NCI-H748 (cell line): ENCODE results near the gene STX8.

Experiments used
- DNase-seq: peaks from one replicate; lab custom pipeline; 2025; ENCODE audit not compliant: unreplicated experiment; lab: John Stamatoyannopoulos, UW

Gene STX8

DNA sequence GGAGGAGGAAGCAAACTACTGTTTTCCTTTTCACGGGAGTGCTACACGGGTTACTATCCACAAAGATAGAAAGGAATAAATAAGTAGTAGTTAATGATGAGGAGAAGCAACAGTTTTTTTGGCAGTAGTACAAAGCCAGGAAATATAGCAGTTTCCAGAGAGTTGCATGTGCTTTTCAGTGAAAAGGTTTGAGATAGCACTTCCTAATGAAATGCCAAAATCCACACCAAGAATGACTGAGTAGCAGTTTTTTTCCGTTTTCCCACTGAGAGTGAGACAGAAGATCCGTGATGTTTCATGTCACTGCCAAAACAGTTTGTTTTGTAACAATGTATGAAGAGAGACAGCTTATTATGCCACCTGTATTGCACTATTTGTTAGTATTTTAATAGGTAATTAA lies 129.1 kb downstream of the STX8 start:
- DNase-seq, result no peak

DNA sequence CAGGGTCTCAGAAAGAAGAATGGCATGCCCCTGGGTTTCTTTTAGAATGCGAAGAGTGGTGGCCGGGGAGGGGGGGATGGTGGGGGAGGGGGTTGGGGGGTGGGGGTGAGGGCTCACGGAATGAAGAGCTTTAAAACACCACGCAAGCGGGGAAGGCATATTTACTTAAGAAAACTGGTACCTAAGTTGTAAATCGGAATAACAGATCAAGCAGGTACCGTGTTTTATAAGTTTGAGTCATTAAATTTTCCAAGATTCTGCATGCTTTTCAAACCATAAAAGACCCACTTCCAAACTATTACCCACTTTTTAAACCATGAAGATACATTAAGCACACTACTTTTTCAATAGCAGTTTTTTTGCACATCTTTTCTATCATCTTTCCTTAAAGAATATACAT lies 130.2 kb downstream of the STX8 start:
- DNase-seq, result no peak

DNA sequence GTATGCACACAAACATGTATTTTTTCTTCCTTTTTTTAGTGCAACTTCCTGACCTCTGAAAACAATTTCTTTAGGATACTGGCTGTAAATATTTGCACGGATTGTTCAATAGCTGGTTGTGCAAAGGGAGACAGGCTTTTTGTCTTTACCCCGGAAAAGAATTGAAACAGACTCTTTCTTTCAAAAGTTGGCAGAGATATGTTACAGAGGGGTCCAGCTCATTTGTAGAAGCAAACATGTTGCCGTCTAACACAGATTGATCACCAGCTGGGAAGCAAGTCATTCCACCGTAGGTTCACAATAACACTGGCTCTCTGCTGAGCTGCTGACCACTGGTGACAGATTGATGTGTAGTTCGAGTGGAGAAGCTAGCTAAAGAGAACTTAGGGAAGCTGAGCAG lies 130.9 kb downstream of the STX8 start:
- no peak for DNase-seq

DNA sequence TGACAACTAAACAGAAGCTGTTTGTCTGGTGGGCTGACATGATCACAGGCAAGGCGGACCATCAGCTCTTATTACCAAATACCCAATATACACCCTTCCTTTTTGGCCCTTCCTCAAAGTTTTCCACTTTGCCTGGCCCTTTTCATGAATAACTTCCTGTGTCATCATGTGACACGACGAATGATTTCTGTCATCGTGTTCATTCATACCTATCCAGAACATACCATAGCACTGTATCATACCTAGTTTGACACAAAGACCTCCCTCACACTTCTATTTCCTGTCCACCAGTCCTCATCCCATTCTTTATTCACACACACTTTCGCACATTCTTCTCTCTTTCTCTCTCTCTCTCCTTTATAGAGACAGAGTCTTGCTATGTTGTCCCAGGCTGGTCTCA lies 131.8 kb downstream of the STX8 start:
- DNase-seq, result no peak

DNA sequence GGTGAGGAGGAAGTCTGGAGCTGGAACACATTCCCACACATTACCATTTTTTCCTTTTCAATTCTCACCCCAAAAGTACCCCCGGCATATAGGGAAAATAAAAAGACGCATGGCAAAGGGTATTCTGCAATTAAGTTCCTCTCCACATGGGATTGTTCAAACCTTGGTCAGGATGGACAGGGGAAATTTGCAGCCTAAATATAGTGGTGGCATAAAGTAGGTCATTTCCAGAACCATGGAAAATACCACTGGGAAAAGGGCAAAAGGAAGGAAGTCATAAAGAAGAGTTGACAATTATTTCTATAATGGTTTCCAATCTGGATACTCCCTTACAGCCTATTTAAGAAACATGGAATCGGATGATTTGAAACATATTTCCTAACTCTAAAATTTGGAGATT lies 135.8 kb downstream of the STX8 start:
- DNase-seq, result no peak

DNA sequence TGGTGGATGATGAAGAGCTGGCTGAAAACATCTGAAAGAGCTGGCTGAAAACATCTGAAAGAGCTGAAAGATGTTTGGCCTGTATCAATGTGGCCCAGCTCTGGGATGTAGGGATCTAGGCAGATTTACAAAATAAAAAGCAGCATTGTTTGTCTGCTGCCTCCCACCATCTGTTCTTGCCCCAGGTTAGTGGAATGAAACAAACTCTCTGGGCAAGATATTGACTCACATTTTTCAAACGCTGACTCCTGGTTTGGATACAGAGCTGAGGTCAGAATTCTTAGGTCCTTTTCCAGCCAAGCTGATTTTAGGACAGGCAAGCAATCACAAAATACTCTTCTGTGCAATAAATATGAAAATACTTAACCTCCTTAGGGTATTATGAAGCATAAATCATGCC lies 139.0 kb downstream of the STX8 start:
- DNase-seq, result no peak

DNA sequence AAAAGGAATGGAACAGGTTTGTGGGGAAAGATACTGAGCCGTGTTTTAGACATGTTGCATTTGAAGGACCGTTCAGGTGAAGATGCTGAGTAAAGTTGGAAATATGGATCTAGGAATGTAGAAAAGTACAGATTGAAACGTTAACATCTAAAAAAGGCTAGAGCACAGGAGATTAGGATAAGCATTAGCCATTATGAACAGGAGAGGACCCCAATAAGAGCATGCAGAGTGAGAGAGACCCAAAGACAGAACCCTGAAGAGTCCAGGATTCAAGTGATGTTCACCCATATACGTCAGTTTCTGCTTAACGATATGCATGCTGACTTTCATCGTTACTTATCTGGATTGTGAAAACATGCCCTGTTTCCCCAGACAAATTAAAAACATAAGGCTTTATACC lies 140.5 kb downstream of the STX8 start:
- no peak for DNase-seq

DNA sequence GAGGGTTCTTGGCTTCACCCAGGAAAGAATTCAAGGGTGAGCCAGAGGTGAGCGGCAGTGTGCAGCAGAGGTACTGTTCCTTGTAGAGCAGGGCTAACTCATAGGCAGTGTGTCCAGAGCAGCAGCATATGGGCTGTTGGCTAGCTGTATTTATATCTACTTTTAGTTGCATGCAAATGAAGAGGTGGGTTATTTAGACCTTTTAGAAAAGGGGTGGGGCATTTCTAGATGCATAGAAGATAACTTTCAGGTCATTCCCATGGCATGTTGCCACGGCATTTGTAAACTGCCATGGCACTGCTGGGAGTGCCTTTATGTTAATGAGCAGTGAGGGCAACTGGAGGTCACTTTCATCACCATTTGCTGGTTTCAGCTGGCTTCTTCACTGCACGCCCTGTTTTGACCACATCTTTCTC lies 141.0 kb downstream of the STX8 start:
- DNase-seq, result no peak

DNA sequence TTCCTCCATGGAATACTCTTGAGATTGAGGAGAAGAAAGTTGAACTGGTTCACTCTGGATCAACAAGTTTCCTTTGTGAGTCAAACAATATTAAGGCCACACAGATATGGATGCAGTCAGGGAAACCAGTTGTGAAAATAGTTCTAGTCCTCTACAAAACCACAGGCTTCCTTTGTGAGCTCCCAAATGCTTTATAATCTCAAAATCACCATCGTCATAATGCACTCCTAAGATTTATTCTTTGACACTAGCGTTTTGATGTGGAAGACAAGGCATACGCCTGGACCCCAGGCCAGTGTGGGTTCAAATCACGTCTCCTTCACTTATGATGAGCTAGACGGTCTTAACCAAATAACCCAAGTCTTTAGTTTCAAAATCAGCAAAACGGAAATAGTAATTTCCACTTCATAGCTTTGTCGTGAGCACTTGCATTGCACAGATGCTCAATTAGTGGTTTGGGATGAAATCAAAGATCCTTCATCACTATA lies 142.6 kb downstream of the STX8 start:
- no peak for DNase-seq

DNA sequence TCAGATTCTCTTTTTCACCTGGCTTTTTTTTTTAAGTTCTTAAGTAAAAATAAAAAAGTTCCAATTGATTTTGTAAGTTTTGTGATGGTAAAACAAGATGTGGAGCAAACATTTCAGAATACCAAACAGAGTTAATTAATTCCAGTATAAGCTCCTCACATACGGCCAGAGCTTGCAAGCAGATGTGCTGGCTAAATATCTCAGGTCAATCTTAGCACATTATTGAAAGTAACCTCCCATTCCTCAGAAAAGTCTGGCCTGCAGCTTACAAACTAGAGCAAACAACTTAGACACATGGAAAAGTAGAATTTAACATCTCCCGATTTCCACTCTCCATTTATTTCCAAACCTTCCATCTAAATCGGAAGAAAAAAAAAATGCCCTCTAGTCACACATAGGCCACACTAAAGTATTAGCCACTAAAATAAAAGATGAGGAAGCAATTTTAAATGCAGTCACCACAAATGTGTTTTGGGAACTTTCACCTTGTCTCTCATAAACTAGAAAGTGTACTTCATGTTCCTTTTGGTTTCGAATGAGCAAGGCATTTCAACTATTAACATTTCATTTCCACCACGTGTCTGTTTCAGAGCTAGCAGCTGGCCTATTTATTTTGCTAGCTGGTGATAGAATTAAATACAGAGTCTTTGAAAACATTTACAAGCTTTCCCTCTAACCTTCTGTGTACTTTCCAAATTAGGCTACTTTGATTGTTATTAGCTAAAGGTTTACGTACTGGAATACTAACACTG lies 143.3 kb downstream of the STX8 start:
- DNase-seq, result no peak

DNA sequence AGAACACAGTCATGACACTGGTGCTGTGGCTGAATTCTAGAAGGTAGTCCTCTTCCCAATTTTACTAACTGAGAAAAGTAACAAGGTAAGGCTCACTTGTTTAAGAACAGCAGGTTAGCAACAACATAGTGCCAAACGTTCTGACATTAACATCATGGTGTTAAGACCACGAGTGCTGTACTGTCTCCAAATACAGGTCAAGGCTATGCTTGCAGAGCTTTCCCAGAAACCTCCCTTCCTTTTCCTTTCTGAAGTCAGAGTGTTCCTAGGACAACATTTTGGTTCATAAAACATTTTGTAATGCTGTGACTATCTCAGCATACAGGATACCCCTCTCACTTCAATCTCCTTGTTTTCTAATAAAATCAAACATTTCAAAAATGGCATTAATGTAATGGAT lies 144.0 kb downstream of the STX8 start:
- DNase-seq, result no peak

DNA sequence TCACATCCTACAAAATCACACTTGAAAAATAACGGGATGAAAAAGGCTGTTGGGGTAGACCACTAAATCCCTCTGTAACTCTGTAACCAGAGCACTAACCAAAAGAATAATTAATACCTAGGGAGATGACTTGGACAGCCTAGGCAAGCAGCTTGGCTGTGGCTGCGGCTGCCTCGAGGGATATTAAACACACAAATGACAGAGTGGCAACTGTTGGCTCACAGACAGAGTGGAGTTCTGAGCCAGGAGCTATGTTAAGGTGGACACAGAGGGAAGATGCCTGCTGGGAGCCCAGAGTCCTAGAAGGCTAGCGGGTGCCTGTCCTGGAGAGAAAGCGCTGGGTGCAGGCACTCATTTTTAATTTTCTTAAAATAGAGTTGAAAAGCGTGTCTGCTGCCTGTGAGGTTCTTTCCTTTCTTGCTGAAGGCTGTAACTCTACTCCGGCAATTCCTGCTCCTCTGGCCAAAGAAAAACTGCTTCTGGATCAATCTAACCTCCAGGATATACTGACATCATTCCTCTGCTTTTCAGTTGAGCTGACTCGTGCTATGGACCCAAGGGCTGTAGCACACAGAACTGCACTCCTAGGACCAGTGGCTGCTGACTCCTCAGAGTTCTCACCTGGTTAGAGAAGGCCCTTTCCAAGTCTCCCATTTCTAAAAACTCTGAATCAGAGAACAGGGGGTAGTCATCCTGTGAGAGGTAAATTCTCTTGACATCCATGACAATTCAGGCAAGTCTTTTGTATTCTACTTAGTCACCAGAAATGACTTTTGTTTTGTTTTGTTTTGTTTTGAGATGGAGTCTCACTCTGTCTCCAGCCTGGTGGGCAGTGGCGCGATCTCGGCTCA lies 147.9 kb downstream of the STX8 start:
- DNase-seq, result no peak

DNA sequence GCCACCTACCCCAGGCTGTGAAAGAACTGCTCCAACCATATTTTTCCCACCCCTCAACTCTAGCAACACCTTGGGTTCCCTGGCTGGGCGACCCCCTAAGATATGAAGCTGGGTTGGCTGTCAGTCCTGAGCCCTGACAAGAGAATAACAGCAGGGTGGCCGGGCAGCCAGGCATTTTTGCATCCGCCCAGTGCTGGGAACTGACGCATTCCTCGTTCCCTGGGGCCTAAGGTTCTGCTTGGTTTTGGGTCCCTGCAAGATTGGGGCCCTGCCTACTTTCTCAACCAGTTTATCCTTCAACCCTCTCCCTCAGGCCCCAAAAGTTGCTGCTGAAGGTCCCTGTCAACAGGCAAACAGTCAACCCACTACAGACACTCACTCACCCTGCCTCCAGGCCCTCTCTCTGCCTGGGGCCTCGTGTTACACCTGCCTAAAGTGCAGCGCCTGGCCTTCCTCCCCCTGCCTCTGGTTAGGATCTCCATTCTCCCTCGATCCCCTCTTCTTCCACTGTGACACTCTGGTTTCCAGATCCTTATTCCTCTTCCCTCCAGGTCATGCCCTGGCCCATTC lies 151.5 kb downstream of the STX8 start:
- no peak for DNase-seq

DNA sequence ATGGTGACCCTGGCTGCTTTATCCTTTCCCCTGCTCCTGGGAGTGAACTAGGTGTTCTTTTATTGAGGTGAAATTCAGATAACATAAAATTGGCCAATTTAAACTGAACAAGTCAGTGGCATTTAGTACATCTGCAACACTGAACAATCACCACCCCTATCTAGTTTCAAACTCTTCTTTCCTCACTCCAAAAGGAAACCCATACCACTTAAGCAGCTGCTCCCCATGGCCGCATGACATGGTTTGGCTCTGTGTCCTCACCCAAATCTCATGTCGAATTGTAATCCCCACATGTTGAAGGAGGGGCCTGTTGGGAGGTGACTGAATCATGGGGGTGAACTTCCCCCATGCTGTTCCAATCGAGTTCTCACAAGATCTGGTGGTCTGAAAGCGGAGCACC lies 154.1 kb downstream of the STX8 start:
- no peak for DNase-seq

DNA sequence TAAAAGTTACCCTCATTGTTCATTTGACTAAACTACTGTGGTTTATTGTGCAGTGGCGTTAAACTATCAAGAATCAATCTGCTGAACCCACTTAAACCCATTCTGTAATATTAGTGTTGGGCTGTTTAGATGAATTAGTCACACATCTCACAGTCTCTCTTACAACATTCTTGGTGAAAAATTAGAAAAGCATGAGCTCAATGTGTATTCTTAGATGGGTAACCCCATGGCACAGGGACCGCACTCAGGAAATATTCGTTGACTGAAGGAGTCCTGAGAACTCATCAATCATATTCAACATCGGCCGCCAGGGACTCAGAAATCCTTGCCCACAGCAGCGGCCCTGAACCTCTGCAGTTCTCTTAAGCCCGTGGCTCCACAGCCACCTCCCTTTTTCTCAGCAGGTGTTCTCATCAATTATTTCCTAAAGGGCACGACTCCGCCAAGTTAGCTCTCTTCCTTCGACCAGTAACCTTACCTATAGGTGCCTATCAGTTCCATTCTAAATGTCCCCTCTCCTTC lies 155.6 kb downstream of the STX8 start:
- no peak for DNase-seq

DNA sequence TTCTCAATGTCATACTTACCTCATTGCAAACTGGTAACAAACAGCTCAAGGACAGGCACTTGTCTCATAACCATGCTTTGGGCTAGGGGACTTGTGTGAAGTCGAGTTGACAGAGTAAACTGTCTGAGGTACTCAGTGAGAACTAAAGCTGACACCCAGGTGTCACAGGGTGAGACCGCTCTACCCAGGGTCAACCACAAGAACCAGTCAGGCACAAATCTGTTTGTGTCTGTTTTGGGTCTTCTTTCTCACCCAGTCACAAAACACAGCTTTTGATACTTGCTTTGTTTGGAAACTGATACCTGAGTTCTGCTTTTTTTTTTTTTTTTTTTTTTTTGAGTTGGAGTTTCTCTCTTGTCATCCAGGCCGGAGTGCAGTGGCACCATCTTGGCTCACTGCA lies 161.1 kb downstream of the STX8 start:
- DNase-seq, result no peak

DNA sequence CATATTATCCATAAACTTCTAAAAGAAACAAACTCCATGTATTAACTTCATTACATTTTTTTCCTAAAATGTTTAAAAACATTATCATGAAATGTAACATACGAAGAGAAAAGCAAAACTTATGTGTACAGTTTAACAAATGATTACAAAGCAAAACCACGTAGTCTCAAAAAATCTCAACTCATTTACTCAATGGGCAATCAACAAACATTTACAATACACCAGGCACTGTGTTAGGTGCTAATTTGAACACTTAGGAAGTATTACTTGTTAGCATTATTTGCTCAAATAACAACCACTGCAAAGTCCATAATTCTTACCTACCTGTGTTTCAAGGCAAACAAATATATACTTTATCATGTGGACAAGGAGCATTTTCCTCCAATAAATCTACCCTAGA lies 164.9 kb downstream of the STX8 start:
- no peak for DNase-seq

DNA sequence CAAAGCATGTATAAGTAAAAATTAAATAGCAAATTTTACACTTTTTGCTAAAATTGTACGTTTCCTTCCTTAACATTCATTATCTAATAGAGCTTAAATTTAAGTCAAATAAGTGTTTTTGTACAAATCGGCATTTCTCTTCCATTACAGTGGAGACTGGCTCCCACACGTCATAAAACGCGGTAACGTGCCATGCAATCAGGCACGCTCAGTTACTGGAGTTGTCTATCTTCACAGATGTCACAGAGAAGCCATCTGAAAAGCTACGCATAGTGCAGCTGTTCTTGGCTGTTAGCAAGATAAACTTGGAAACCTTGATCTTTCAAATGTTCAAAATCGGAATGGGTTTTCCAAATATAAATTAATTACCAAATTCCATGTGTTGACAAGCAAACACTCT lies 165.3 kb downstream of the STX8 start:
- no peak for DNase-seq

DNA sequence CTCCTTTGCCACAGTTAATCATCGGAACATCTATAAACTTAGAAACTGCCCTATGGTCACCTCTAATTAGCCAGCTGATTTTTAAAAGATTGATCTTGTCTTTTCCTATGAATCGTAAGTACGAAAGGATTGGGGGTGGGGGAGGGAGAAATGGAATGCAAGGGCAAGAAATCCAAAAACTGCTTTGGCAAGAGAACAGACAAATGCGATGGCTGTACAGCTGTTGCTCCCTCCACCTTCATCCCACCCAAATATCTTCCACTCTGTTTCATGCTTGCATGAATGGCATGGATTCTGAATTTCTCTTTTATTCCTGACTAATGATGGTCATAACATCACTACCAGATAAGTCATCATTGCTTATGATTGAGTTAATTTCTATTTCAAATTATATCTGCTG lies 165.7 kb downstream of the STX8 start:
- no peak for DNase-seq

DNA sequence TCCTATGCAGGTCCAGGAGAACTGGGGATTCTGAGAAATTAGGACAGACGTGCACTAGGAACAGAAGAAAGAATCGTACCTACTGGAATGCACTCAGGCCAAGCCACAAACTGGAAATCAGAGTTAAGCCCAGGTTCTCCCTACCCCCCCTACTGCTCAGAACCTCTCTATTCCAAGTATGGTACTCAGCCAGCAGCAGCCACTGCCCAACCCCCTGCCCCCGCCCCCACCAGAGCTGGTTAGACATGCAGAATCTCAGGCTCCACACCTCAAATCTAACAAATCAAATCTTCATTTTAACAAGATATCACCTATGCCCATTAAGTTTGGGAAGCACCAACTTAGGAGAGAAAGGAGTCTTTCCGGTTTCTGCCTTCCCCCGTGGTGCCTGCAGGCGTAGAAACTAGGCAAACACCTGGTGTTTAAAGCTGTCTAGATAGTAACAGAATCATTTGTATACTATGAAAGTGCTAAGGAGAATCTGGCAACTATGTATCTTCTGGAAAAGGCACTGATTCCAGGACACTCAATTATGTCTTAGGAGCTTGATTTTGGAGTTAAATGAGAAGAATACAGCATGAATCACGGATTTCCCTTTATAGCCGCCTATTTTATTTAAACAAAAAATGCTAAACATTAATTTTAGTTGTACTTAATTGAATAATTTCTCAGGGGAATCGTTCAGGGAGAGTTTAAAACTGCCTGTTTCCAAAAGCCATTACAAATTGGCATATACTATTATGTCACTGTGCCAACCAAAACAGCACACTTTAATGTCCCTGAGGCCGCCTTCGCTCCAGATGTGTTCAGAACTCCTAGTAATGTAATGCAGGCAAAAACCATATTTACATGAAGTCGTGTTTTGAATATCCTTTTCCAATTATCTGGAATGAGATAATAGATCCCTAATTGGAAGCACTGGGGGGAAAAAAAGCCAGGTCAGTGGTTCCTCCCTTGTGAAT lies 166.5 kb downstream of the STX8 start:
- DNase-seq, result no peak

DNA sequence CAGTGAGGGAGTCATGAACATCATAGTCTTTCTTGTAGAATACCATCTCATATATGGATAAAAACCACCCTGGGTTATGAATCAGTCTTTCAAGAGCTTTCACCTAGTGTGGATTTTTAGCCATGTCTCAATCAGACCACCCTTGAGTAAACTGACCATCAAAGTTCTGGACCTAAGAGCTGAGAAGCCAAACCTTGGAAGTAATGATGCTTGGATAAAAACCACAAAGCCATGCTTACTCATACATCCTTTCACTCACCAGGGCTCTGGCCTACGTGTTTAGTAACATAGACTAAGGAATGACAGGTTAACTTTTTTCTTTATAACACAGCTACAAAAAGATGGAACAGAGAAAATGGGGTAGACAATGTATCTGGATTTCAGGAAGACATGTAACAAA lies 167.2 kb downstream of the STX8 start:
- DNase-seq, result no peak
